HEK293T (cell line): ENCODE data around the gene CSTF3.

Experiments used
- ARNT ChIP-seq: fragments of 450-650 bp; IDR thresholded peaks from 2 replicates; pipeline ENCODE4 v1.6.1; 2017; ENCODE audit warnings: mild to moderate bottlenecking
- BHLHE40 ChIP-seq: fragments of 450-650 bp; IDR thresholded peaks from 2 replicates; pipeline ENCODE4 v1.6.1; 2016; ENCODE audit warnings: mild to moderate bottlenecking, moderate library complexity, borderline replicate concordance
- FOXM1 ChIP-seq: fragments of 450-650 bp; IDR thresholded peaks from 2 replicates; pipeline ENCODE4 v1.6.1; 2017; ENCODE audit warnings: mild to moderate bottlenecking, borderline replicate concordance
- SP1 ChIP-seq: fragments of 450-650 bp; IDR thresholded peaks from 2 replicates; pipeline ENCODE4 v1.6.1; 2017
- TARDBP ChIP-seq: fragments of 450-650 bp; IDR thresholded peaks from 2 replicates; pipeline ENCODE4 v1.6.1; 2016

DNA sequence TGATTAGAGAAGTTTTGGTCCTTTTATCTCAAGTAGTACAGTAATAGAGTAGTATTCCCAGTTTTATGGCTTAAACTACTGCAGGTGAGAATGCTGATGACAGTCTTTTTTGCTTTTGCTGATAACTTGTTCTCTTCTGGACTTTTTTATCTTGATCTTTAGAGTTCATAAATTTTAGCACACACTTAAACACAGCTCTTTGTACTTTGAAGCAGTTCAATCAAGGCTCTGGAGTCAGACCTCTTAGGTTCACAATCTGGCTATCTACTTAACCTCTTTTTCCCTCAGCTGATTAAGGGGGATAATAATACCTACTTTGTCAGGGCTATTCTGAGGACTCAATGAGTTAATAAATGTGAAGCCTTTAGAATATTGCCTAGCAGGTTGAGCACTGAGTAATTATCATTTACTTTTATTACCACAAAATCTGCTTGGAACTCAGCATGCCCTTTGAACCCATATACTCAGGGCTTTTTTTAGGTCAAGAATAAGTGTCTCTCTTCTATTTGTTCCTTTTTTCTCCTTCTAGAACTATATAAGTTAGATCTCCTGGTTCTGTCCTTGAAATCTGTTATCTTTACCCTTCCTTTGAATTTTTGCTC lies 51.9 kb downstream of the CSTF3 start:
- TF ChIP-seq FOXM1 (no peak), TARDBP (no peak), ARNT (no peak), SP1 (no peak), BHLHE40 (no peak)
